Measurements from ENCODE around the gene CARMIL1. TPM values are rescaled to one million over a fixed set of nuclear protein-coding genes. Genes with fewer than 3 reads are reported as not detected.

Gene CARMIL1
- total and polyA plus RNA-seq, 2 of the 8 experiments (the other 6 are each of a cell fraction or from before 2014, with no cell fraction given), result 20.3 to 40.4 TPM

GRCh38 chr6:25464225-25464624 lies 185.1 kb downstream of the CARMIL1 start (continued):
- no peak for TF ChIP-seq TAF1 (IDR thresholded peaks at IDR 0.05; ENCODE audit: low read depth, low read length)

Measured in H1 (cell line).